Ovary (tissue), 3 donors: ENCODE results near the gene CCL22.

Experiments
- EP300 ChIP-seq: sonication (generic); formaldehyde crosslinking; IDR thresholded peaks from one replicate; pipeline ENCODE4 v1.6.1; 2017; ENCODE audit warnings: antibody characterized with exemption
- POLR2A ChIP-seq: fragments of 450-650 bp; IDR thresholded peaks from one replicate; pipeline ENCODE4 v1.6.1; 2017; ENCODE audit warnings: antibody characterized with exemption, mild to moderate bottlenecking, moderate library complexity
- TF ChIP-seq, protein P1 (sequence below), 3 donors: fragments of 450-650 bp in 2 of 3; fragments of 200-600 bp in 1 of 3; IDR thresholded peaks; one replicate each; pipeline versions ENCODE4 v1.5.1 to v1.8.0; 2016 to 2022; ENCODE audit warnings: antibody characterized with exemption in 3 of 3, mild to moderate bottlenecking in 1 of 3
- donor health status: DM: no; HTN: no; CAD: no.

DNA sequence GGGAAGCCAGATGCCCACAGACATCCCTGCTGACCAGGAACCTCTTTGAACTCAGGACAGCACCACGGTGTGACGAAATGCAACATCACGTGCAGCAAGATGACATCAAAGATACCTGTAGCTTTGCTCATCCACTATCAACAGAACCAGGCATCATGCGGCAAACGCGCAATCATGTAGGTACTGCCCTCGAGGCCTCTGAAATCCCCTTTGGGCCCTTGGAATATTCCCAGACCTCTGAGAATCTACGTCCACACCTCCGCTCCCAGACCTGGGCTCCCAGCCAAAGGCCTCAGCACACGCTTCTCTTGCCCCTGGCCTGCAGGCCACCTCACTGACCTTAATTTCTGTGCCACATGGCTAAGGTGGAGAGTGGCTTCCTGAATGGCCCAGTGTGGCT lies 21.0 kb downstream of the CCL22 start:
- TF ChIP-seq, protein P1, sequence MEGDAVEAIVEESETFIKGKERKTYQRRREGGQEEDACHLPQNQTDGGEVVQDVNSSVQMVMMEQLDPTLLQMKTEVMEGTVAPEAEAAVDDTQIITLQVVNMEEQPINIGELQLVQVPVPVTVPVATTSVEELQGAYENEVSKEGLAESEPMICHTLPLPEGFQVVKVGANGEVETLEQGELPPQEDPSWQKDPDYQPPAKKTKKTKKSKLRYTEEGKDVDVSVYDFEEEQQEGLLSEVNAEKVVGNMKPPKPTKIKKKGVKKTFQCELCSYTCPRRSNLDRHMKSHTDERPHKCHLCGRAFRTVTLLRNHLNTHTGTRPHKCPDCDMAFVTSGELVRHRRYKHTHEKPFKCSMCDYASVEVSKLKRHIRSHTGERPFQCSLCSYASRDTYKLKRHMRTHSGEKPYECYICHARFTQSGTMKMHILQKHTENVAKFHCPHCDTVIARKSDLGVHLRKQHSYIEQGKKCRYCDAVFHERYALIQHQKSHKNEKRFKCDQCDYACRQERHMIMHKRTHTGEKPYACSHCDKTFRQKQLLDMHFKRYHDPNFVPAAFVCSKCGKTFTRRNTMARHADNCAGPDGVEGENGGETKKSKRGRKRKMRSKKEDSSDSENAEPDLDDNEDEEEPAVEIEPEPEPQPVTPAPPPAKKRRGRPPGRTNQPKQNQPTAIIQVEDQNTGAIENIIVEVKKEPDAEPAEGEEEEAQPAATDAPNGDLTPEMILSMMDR (IDR thresholded peaks at IDR 0.05): no peak
- TF ChIP-seq EP300 (no peak), POLR2A (no peak)
